Fibroblast of lung (primary cell): ENCODE results near the gene PPIAL4G.
"Not testable (repeated sequence)": the region's sequence is repeated elsewhere in the genome, so short reads cannot be mapped to it uniquely, and the experiment has no call there.

Experiments
- EZH2 ChIP-seq: IDR thresholded peaks from 2 replicates; pipeline ENCODE4 v1.5.1; 2012; ENCODE audit warnings: low read length, control low read depth, mild to moderate bottlenecking; ENCODE audit errors: missing control alignments
- TF ChIP-seq, protein P1 (sequence below), 2 donors: IDR thresholded peaks in 1 of 2; conservative IDR thresholded peaks in 1 of 2; 1 replicate in 1 of 2; 2 replicates in 1 of 2; pipeline ENCODE4 v1.5.1; 2011 to 2012; ENCODE audit warnings: low read length in 2 of 2, control low read depth in 1 of 2, inconsistent platforms in 1 of 2, low read depth in 1 of 2, mild to moderate bottlenecking in 1 of 2

DNA sequence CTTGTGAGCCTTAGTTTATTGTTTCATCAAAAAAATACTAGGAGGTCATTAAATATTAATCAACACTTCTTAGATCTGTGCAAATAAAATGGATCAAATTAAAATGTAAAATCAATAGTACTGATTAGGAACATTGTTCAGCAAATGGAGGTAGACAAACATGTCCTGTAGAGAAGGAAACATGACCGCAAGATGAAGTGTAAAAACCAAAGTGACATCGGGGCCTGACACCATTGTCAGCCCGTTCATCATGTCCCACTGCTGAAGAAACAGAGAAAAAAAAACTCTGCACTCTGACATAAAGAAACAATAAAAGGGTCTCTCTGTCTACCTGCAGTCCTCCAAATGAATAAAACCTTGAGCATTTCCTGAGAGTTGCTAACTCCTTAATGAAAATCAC is 31.2 kb upstream of the PPIAL4G start:
- TF ChIP-seq, protein P1, sequence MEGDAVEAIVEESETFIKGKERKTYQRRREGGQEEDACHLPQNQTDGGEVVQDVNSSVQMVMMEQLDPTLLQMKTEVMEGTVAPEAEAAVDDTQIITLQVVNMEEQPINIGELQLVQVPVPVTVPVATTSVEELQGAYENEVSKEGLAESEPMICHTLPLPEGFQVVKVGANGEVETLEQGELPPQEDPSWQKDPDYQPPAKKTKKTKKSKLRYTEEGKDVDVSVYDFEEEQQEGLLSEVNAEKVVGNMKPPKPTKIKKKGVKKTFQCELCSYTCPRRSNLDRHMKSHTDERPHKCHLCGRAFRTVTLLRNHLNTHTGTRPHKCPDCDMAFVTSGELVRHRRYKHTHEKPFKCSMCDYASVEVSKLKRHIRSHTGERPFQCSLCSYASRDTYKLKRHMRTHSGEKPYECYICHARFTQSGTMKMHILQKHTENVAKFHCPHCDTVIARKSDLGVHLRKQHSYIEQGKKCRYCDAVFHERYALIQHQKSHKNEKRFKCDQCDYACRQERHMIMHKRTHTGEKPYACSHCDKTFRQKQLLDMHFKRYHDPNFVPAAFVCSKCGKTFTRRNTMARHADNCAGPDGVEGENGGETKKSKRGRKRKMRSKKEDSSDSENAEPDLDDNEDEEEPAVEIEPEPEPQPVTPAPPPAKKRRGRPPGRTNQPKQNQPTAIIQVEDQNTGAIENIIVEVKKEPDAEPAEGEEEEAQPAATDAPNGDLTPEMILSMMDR (conservative IDR thresholded peaks at IDR 0.05 in 1 of 2, IDR thresholded peaks at IDR 0.05 in 1 of 2; ENCODE audit: low read depth in 1 of 2, low read length in 2 of 2): not testable (repeated sequence)
- not testable (repeated sequence) for TF ChIP-seq EZH2
